ENCODE data around the gene PDPR.
"Not testable (repeated sequence)": the region's sequence is repeated elsewhere in the genome, so short reads cannot be mapped to it uniquely, and the experiment has no call there.

PDPR gene

GRCh38 chr16:70113982-70114826 lies at the start of gene PDPR:
TSS of gene PDPR (plus strand) at chr16:70114332. CDS start at chr16:70120493, 6,161 bp downstream.
- peak within 1 kb of the TSS; percentile 91 for H3K4me3 ChIP-seq (ENCODE audit: low read length)
- H3K9me3 ChIP-seq (ENCODE audit: control insufficient read depth, low read length); H3K27me3 ChIP-seq (replicated peaks; ENCODE audit: control insufficient read depth, insufficient read depth, low read length); H3K36me3 ChIP-seq (ENCODE audit: control insufficient read depth, insufficient read depth, low read length, severe bottlenecking); H3K4me1 ChIP-seq (ENCODE audit: control insufficient read depth, insufficient read depth, low read length): not testable (repeated sequence)
- DNase-seq (ENCODE audit: low read depth), result peak; percentile 92
- H3K9ac ChIP-seq (ENCODE audit: low read length), result peak within 1 kb of the TSS; percentile 86

DNA sequence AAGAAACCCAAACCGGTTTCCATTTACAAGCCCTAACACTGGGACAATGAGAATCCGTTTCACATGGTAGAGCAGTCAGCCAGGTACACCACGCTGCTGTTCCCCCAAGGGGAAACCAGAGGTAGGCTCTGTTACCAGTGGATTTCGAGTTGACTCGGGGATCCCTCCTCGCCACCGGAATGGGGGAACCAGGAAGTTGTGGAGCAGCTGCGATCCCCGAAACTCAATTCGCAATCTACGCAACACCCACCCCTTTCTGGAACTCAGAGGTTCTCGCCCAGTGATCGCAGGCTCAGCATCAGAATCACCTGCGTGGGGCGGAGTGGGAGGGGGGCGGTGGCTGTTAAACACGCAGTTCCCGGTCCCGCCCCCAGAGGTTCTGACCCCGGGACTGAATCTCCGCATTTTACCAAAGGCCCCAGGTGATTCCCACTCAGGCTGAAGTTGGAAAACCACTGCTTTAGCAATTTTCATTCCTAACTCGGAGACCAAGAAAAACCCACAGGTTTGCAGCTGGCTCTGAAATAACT lies 49.2 kb upstream of the PDPR start:
- H3K4me1 ChIP-seq (ENCODE audit: control insufficient read depth, insufficient read depth, low read length); H3K9me3 ChIP-seq (ENCODE audit: control insufficient read depth, low read length); H3K27me3 ChIP-seq (replicated peaks; ENCODE audit: control insufficient read depth, insufficient read depth, low read length); H3K36me3 ChIP-seq (ENCODE audit: control insufficient read depth, insufficient read depth, low read length, severe bottlenecking): not testable (repeated sequence)
- DNase-seq (ENCODE audit: low read depth), result peak; percentile 68
- Histone ChIP-seq H3K4me3 (ENCODE audit: low read length) (peak overlapping the region; percentile 81), H3K9ac (ENCODE audit: low read length) (peak overlapping the region; percentile 72)

GRCh38 chr16:70065376-70065745 lies 48.8 kb upstream of the PDPR start:
- not testable (repeated sequence) for H3K9me3 ChIP-seq (ENCODE audit: control insufficient read depth, low read length); H3K27me3 ChIP-seq (replicated peaks; ENCODE audit: control insufficient read depth, insufficient read depth, low read length); H3K4me1 ChIP-seq (ENCODE audit: control insufficient read depth, insufficient read depth, low read length); H3K36me3 ChIP-seq (ENCODE audit: control insufficient read depth, insufficient read depth, low read length, severe bottlenecking)
- Histone ChIP-seq H3K4me3 (ENCODE audit: low read length) (peak overlapping the region; percentile 81), H3K9ac (ENCODE audit: low read length) (peak overlapping the region; percentile 72)
- DNase-seq (ENCODE audit: low read depth), result peak; percentile 43

- Histone ChIP-seq H3K9ac (ENCODE audit: low read length) (peak overlapping the region; percentile 72), H3K4me3 (ENCODE audit: low read length) (peak overlapping the region; percentile 81)
- not testable (repeated sequence) for H3K9me3 ChIP-seq (ENCODE audit: control insufficient read depth, low read length); H3K27me3 ChIP-seq (replicated peaks; ENCODE audit: control insufficient read depth, insufficient read depth, low read length); H3K36me3 ChIP-seq (ENCODE audit: control insufficient read depth, insufficient read depth, low read length, severe bottlenecking); H3K4me1 ChIP-seq (ENCODE audit: control insufficient read depth, insufficient read depth, low read length)
- DNase-seq (ENCODE audit: low read depth), result peak; percentile 92
These were observed 48.1 kb upstream of the PDPR start for GRCh38 chr16:70065746-70066658.

DNA sequence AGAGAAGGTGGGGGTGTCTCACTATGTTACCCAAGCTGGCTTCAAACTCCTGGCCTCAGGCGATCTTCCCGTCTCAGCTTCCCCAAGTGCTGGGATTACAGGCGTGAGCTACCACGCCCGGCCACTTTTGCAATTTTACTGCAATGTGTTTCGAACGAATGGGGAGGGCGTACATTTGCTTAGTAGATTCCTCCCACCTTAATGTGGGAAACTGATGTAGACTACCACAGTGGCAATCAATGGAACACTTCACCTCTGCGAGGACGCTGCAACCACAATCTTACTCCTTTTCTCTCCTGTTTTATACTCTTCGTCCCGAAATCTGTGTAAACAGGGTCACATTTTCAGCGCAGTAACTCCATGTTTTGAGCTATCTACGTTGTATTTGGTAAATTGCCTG lies 47.4 kb upstream of the PDPR start:
- DNase-seq (ENCODE audit: low read depth), result peak; percentile 16
- H3K36me3 ChIP-seq (ENCODE audit: control insufficient read depth, insufficient read depth, low read length, severe bottlenecking); H3K9me3 ChIP-seq (ENCODE audit: control insufficient read depth, low read length); H3K9ac ChIP-seq (ENCODE audit: low read length); H3K4me3 ChIP-seq (ENCODE audit: low read length); H3K4me1 ChIP-seq (ENCODE audit: control insufficient read depth, insufficient read depth, low read length); H3K27me3 ChIP-seq (replicated peaks; ENCODE audit: control insufficient read depth, insufficient read depth, low read length): not testable (repeated sequence)

GRCh38 chr16:70079081-70079480 lies 35.1 kb upstream of the PDPR start:
- not testable (repeated sequence) for H3K36me3 ChIP-seq (ENCODE audit: control insufficient read depth, insufficient read depth, low read length, severe bottlenecking); DNase-seq (ENCODE audit: low read depth); H3K4me1 ChIP-seq (ENCODE audit: control insufficient read depth, insufficient read depth, low read length); H3K4me3 ChIP-seq (ENCODE audit: low read length); H3K9me3 ChIP-seq (ENCODE audit: control insufficient read depth, low read length); H3K27me3 ChIP-seq (replicated peaks; ENCODE audit: control insufficient read depth, insufficient read depth, low read length); H3K9ac ChIP-seq (ENCODE audit: low read length)

DNA sequence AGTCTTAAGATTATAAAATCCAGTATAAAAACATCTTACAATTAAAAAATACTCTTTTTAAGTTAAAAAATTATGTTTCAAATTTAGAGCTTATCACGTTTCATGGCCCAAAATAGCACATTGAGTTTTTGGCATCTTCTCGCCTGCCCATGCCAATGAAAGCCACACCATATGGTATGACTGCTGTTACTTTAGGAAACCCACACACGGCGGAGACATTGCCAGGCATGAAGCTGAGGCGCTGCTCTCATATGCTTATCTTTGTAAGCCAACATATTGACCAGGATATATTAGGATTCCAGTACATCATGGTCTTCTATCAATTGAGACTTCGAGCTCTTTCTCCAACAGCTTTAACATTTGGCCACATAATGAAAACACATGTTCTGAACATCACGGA lies 32.9 kb upstream of the PDPR start:
- H3K27me3 ChIP-seq (replicated peaks; ENCODE audit: control insufficient read depth, insufficient read depth, low read length); H3K9ac ChIP-seq (ENCODE audit: low read length); H3K4me3 ChIP-seq (ENCODE audit: low read length); H3K9me3 ChIP-seq (ENCODE audit: control insufficient read depth, low read length); DNase-seq (ENCODE audit: low read depth); H3K4me1 ChIP-seq (ENCODE audit: control insufficient read depth, insufficient read depth, low read length); H3K36me3 ChIP-seq (ENCODE audit: control insufficient read depth, insufficient read depth, low read length, severe bottlenecking): not testable (repeated sequence)

DNA sequence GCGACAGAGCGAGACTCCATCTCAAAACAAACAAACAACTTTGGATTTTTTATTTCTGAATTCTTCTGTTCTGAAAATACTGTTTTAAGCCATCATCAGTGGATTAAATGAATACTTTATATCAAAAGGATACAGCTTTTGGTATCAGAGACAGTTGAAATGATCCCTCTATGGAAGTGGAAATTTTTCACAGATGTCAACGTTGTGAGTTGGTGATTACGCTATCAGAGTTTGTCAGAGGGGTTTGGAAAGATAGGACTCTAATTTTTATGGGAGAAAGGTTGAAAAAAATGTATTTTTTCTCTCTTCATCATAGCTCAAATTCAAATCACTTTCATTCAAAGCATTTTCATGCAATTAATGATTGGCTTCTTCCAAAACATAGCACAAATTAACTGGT lies 30.2 kb upstream of the PDPR start:
- H3K36me3 ChIP-seq (ENCODE audit: control insufficient read depth, insufficient read depth, low read length, severe bottlenecking); H3K9me3 ChIP-seq (ENCODE audit: control insufficient read depth, low read length); H3K27me3 ChIP-seq (replicated peaks; ENCODE audit: control insufficient read depth, insufficient read depth, low read length); H3K9ac ChIP-seq (ENCODE audit: low read length); H3K4me1 ChIP-seq (ENCODE audit: control insufficient read depth, insufficient read depth, low read length); H3K4me3 ChIP-seq (ENCODE audit: low read length); DNase-seq (ENCODE audit: low read depth): not testable (repeated sequence)

DNA sequence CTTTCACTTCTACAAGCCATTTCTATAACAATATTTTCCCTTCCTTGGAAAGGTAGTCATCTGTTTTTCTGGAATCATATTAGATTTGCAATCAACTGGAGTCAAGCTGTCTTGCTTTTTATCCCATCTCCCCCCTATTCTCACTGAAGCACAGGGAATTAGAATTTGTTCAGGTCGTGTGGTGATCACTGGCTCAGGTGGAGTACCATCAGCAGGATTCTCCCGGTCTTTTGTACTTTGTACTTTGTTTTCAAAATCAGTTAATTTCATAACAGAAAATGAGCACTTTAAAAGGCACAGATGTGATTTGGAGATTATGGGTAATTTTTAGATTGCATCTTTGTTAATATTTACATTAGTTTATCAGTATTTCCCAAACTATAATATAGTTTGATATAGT lies 26.0 kb upstream of the PDPR start:
- H3K27me3 ChIP-seq (replicated peaks; ENCODE audit: control insufficient read depth, insufficient read depth, low read length); DNase-seq (ENCODE audit: low read depth); H3K9ac ChIP-seq (ENCODE audit: low read length); H3K4me3 ChIP-seq (ENCODE audit: low read length); H3K36me3 ChIP-seq (ENCODE audit: control insufficient read depth, insufficient read depth, low read length, severe bottlenecking); H3K9me3 ChIP-seq (ENCODE audit: control insufficient read depth, low read length); H3K4me1 ChIP-seq (ENCODE audit: control insufficient read depth, insufficient read depth, low read length): not testable (repeated sequence)

DNA sequence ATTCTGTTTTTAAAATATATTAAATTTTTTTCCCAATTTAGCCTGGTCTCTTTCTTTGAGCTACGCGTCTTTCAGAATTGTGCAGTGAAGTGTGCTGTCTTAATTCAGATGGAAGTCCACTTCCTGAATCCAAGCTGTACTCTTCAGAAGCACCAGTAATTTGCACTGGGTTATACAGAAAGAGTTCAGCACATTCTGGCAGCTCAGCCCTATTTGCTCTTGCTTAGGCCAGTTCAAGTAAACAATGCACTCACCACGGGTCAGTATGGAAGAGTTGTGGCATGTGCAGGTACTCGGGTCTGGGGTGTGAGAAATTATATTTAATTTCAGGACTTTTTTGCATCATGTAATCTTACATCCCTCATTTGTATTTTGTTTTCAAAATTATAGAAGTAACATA lies 25.3 kb upstream of the PDPR start:
- not testable (repeated sequence) for H3K36me3 ChIP-seq (ENCODE audit: control insufficient read depth, insufficient read depth, low read length, severe bottlenecking); DNase-seq (ENCODE audit: low read depth); H3K9me3 ChIP-seq (ENCODE audit: control insufficient read depth, low read length); H3K4me1 ChIP-seq (ENCODE audit: control insufficient read depth, insufficient read depth, low read length); H3K9ac ChIP-seq (ENCODE audit: low read length); H3K27me3 ChIP-seq (replicated peaks; ENCODE audit: control insufficient read depth, insufficient read depth, low read length); H3K4me3 ChIP-seq (ENCODE audit: low read length)

DNA sequence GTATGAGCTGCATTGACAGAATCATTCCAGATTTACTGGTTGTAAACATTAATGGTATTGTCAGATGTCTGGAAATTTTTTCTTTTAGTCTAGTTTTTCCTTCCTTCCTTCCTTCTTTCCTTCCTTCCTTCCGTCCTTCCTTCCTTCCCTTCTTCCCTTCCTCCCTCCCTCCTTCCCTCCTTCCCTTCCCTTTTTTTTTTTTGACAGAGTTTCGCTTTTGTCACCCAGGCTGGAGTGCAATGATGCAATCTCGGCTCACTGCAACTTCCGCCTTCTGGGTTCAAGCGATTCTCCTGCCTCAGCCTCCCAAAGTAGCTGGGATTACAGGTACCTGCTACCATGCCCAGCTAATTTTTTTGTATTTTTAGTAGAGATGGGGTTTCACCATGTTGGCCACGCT lies 24.8 kb upstream of the PDPR start:
- not testable (repeated sequence) for H3K9ac ChIP-seq (ENCODE audit: low read length); H3K4me1 ChIP-seq (ENCODE audit: control insufficient read depth, insufficient read depth, low read length); H3K9me3 ChIP-seq (ENCODE audit: control insufficient read depth, low read length); DNase-seq (ENCODE audit: low read depth); H3K36me3 ChIP-seq (ENCODE audit: control insufficient read depth, insufficient read depth, low read length, severe bottlenecking); H3K4me3 ChIP-seq (ENCODE audit: low read length); H3K27me3 ChIP-seq (replicated peaks; ENCODE audit: control insufficient read depth, insufficient read depth, low read length)
